Esophagus mucosa (tissue), 1 donor: Measurements from ENCODE around the gene HNRNPAB. TPM values are rescaled to one million over a fixed set of nuclear protein-coding genes. Genes with fewer than 3 reads are reported as not detected.
"Not testable (repeated sequence)": the region's sequence is repeated elsewhere in the genome, so short reads cannot be mapped to it uniquely, and the experiment has no call there.

Source experiments
- ATAC-seq: fragments of 200-7000 bp; cut with Tn5 transposase; one replicate; pipeline ENCODE4 v1.9.1; 2020
- total RNA-seq: library from RNA; stranded (reverse); gene quantifications from one replicate; pipeline ENCODE4 v1.2.4, GENCODE V29; 2023
- donor health status: DM: yes; HTN: yes; CAD: no.

Gene HNRNPAB
- total RNA-seq, 1 donor from 2014 or later: 153 TPM

DNA sequence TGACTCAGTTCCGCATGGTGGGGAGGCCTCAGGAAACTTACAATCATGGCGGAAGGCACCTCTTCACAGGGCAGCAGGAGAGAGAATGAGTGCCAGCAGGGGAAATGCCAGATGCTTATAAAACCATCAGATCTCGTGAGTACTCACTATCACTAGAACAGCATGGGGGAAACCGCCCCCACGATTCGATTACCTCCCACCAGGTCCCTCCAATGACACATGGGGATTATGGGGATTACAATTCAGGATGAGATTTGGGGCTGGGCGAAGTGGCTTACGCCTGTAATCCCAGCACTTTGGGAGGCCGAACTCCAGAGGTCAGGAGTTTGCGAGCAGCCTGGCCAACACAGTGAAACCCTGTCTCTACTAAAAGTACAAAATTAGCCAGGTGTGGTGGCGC lies 6.2 kb upstream of the HNRNPAB start:
- not testable (repeated sequence) for ATAC-seq

DNA sequence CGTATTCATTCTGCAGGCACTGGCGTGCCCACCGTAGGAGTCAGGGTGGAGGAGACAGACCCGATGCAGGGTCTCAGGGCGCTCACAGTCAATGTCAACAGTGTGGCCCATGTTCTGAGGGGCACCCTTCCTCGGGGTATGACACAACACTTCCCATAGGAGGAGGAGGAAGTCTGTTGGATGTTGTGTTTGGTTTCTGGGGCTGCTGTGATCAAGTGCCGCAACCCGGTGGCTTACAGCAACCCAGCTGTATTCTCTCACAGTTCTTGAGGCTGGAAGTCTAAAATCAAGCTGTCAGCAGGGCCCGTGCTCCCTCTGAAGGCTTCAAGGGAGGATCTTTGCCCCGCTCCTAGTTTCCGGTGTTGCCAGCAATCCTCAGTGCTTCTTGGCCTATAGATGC lies 5.6 kb upstream of the HNRNPAB start:
- no peak for ATAC-seq

DNA sequence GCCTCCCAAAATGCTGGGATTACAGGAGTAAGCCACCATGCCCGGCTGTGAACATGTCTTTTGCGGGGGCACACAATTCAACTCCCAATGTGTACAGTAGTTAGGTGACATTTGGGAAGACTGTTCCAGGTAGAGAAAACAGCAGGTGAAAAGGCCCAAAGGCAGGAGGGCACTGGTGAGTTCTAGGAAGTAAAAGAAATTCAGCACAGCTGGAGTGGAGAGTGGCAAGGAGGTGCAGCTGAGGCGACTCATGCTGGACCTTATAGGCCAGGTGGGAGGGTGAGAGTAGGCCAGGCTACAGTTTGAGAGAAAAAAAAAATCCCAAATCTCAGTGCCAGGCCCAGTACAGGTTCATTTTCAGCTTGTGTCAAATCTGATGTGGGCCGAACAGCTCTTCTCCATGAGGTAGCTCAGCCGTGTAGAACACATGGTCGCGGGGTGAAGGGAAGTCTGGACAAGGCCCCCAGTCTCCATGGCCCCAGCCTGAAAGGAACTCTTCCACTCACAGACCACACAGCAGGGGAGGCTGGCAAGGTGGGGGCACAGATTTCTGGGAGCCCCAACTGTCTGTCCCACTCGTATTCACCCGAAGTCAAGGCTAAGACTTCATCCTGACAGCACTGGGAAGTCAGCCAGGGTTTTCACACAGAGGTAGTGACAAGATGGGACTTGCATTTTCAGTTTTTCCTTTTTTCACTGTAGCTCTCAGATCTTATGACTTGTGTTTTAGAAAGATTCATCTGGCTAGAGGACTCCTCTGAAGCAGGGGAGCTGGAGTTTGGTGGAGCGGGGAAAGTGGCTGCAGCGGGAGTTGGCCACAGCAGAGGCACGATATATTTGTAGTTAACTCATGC lies 4.5 kb upstream of the HNRNPAB start:
- peak; percentile 7 for ATAC-seq

DNA sequence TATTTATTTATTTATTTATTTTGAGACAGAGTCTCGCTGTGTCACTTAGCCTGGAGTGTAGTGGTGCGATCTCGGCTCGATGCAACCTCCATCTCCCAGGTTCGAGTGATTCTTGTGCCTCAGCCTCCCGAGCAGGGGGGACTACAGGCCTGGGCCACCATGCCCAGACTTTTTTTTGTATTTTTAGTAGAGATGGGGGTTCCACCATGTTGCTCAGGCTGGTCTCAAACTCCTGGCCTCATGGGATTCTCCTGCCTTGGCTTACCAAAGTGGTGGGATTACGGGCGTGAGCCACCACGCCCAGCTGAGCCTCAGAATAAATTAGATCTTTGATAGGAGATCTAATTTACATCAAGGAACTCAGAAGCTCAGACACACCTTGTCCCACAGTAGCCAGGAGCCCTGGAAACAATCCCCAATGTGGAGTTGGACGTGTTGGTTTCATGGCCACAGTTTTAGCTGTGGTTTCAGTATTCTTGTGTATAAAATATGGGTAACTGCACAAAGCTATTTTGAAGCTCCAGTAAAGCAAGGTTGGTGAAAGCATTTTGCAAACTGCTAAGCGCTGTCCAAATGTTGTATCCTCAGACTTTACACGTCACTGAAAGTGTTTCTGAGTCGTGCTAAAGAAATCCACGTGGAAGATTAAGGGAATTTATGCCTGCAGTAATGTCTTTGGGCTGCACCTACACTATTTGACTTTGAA lies 3.0 kb upstream of the HNRNPAB start:
- ATAC-seq: no peak

GRCh38 chr5:178201927-178202235 lies 2.5 kb upstream of the HNRNPAB start:
- no peak for ATAC-seq

DNA sequence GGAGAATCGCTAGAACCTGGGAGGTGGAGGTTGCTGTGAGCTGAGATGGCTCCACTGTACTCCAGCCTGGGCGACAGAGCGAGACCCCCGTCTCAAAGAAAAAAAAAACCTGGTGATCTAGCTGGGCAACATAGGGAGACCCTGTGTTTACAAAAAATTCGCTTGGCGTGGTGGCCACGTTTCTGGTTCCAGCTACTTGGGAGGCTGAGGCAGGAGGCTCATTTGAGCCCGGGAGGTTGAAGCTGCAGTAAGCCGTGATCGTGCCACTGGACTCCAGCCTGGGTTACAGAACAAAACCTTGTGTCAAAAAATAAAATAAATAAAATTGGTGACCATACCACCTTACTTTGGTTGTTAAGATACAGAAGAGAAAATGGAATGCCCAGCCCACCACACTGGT lies 1.8 kb upstream of the HNRNPAB start:
- ATAC-seq: no peak

GRCh38 chr5:178203670-178204181 lies 607 bp upstream of the HNRNPAB start:
- ATAC-seq: no peak

GRCh38 chr5:178204935-178205748 lies 809 bp downstream of the HNRNPAB start:
- ATAC-seq: peak; percentile 68

DNA sequence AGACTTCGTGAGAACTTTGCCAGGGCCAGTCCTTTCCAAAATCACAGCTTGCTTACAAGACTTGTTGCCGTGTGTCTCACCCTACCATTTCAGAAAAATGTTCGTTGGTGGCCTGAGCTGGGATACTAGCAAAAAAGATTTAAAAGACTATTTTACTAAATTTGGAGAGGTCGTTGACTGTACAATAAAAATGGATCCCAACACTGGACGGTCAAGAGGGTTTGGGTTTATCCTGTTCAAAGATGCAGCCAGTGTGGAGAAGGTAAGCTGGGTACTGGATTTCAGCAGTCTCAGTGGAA lies 1.4 kb downstream of the HNRNPAB start:
- ATAC-seq: no peak

GRCh38 chr5:178206166-178207101 lies 2.1 kb downstream of the HNRNPAB start:
- no peak for ATAC-seq

DNA sequence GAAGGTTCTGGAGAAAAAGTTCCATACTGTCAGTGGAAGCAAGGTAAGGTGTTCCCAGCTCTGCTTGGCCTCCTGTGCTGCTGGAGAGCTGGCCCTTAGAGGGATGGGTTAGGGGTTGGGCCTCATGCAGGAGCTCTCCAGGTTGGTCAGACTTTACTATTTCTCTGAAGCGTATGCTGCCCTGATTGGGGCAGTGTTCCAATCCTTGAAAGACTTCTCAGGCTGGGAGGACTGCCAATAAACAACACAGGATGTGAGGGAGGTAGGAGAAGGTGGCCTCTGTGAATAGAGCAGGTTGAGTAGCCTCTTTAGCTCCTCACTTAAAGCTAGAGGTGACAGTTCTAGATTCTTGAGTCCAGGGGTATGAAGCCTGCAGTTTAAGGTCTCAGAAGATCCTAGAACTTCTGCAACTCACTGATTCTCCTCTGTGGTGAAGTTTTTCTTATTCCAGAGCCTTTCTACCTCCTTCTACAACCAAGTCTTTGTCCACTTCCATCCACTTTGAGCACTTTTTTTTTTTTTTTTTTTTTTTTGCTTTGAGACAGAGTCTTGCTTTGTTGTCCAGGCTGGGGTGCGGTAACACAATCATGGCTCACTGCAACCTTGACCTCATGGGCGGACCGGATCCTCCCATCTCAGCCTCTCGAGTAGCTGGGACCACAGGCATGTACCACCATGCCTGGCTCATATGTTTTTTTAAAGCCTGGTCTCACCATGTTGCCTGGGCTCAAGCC lies 3.0 kb downstream of the HNRNPAB start:
- peak; percentile 44 for ATAC-seq

GRCh38 chr5:178207917-178208280 lies 3.6 kb downstream of the HNRNPAB start:
- ATAC-seq: peak; percentile 14

- no peak for ATAC-seq
Measured at GRCh38 chr5:178208540-178209227, 4.4 kb downstream of the HNRNPAB start.

GRCh38 chr5:178209334-178210072 lies 5.2 kb downstream of the HNRNPAB start:
- ATAC-seq: no peak

- no peak for ATAC-seq
Measured at GRCh38 chr5:178210073-178210535, 5.8 kb downstream of the HNRNPAB start.

DNA sequence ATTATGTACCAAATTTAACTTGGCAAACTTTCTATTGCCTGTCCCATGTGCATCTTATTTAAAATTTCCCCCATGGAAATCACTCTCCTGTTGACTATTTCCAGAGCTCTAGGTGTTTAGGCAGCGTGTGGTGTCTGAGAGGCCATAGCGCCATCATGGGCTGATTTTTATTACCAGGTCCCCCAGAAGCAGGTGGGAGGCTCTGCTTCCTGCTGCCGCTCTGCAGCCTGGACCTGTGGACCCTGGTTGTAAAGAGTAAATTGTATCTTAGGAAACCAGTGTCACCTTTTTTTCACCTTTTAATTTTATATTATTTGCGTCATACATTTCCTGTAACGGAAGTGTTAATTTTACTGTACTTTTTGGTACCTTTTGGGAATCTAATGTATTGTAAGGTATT lies 6.4 kb downstream of the HNRNPAB start:
- no peak for ATAC-seq

- no peak for ATAC-seq
Measured at GRCh38 chr5:178211095-178212048, 7.0 kb downstream of the HNRNPAB start.

DNA sequence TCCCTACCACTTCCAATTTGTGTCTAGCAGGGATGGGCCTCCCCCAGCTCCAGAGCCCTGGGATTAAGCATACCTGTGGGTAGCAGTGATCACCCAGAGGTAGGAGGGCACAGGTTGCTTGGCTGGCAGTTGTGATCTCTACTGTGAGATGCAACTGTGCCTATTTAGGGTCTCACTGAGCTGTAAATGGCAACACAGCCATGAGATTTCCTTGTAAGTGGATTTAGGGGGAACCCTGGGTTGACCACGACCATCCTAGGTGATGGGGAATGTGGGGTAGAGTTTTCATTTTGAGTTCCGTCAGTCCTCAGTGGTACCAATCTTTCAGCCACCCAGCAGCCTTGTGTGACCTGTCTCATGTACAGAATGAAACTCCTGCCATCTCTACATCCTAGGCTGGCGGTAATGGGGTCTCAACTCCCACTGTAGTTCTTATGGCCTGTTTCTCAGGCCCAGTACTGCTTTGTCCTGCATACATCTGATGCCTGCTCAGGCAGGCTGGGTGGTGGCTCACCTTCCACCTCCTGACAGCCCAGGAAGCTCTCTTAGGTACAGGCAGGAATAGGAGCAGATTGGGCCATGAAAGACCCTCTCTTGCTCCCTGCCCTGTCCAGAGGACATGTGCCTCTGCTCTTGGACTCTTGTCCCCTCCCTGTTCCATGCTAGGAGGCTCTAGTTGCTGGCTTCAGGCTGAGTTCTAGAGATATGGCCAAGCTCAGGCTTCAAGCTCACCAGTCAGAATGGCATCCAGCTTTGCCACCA lies 8.1 kb downstream of the HNRNPAB start:
- no peak for ATAC-seq
